Vagina (tissue), 2 donors: ENCODE data around the gene NPM3.

Experiments
- POLR2A ChIP-seq, 2 donors: fragments of 450-650 bp; IDR thresholded peaks; one replicate each; pipeline ENCODE4 v1.6.1; 2017; ENCODE audit warnings: antibody characterized with exemption in 2 of 2, mild to moderate bottlenecking in 2 of 2, moderate library complexity in 2 of 2
- POLR2AphosphoS5 ChIP-seq, 2 donors: sonication (generic); formaldehyde crosslinking; IDR thresholded peaks; one replicate each; pipeline ENCODE4 v1.9.0; 2017; ENCODE audit warnings: antibody characterized with exemption in 2 of 2, mild to moderate bottlenecking in 2 of 2, low read depth in 1 of 2; ENCODE audit not compliant: insufficient read depth in 1 of 2
- TF ChIP-seq, protein P1 (sequence below), 3 experiments: fragments of 450-650 bp in 2 of 3; fragments of 200-600 bp in 1 of 3; sonication (generic) in 1 of 3; IDR thresholded peaks; one replicate each; pipeline ENCODE4 v1.5.1; 2017 to 2019; ENCODE audit warnings: antibody characterized with exemption in 3 of 3, mild to moderate bottlenecking in 2 of 3, moderate library complexity in 2 of 3

- TF ChIP-seq, protein P1, sequence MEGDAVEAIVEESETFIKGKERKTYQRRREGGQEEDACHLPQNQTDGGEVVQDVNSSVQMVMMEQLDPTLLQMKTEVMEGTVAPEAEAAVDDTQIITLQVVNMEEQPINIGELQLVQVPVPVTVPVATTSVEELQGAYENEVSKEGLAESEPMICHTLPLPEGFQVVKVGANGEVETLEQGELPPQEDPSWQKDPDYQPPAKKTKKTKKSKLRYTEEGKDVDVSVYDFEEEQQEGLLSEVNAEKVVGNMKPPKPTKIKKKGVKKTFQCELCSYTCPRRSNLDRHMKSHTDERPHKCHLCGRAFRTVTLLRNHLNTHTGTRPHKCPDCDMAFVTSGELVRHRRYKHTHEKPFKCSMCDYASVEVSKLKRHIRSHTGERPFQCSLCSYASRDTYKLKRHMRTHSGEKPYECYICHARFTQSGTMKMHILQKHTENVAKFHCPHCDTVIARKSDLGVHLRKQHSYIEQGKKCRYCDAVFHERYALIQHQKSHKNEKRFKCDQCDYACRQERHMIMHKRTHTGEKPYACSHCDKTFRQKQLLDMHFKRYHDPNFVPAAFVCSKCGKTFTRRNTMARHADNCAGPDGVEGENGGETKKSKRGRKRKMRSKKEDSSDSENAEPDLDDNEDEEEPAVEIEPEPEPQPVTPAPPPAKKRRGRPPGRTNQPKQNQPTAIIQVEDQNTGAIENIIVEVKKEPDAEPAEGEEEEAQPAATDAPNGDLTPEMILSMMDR (IDR thresholded peaks at IDR 0.05), result no peak
- TF ChIP-seq POLR2A (IDR thresholded peaks at IDR 0.05) (no peak), POLR2AphosphoS5 (IDR thresholded peaks at IDR 0.05; ENCODE audit: insufficient read depth in 1 of 2, low read depth in 1 of 2) (no peak)
Observed at GRCh38 chr10:101767600-101767945, 15.7 kb downstream of the NPM3 start.
